ENCODE results near the gene HPCA.

Gene HPCA

GRCh38 chr1:32869923-32870614 is 16.2 kb upstream of the HPCA start:
- no peak for TF ChIP-seq CTCF (IDR thresholded peaks at IDR 0.05; ENCODE audit: low read depth, low read length)
- DNase-seq = no peak
- peak overlapping the region; percentile 39 for H3K4me3 ChIP-seq (ENCODE audit: low read depth, low read length)

GRCh38 chr1:32870615-32871363 is 15.5 kb upstream of the HPCA start, which contains the start of gene FNDC5:
Gene FNDC5, minus strand, starts transcription at chr1:32870912.
- no peak for TF ChIP-seq CTCF (IDR thresholded peaks at IDR 0.05; ENCODE audit: low read depth, low read length)
- Histone ChIP-seq H3K4me1 (no peaks in the 10 kb centered on the region), H3K27me3 (no peaks in the 10 kb centered on the region), H3K36me3 (no peaks in the 10 kb centered on the region), H3K9me3 (no peaks in the 10 kb centered on the region), H3K4me3 (ENCODE audit: low read depth, low read length) (peak within 1 kb of the TSS; percentile 62)
- peak; percentile 37 for DNase-seq

More at GRCh38 chr1:32869923-32870614, 16.2 kb upstream of the HPCA start:
- Histone ChIP-seq H3K4me1 (no peaks in the 10 kb centered on the region), H3K27me3 (no peaks in the 10 kb centered on the region), H3K36me3 (no peaks in the 10 kb centered on the region), H3K9me3 (no peaks in the 10 kb centered on the region)

- no peak for TF ChIP-seq CTCF (IDR thresholded peaks at IDR 0.05; ENCODE audit: low read depth, low read length)
- DNase-seq = no peak
- Histone ChIP-seq H3K27me3 (no peaks in the 10 kb centered on the region), H3K9me3 (no peaks in the 10 kb centered on the region), H3K36me3 (no peaks in the 10 kb centered on the region), H3K4me1 (no peaks in the 10 kb centered on the region), H3K4me3 (ENCODE audit: low read depth, low read length) (peak overlapping the region; percentile 62)
Measured at GRCh38 chr1:32871364-32872191, 14.7 kb upstream of the HPCA start.

GRCh38 chr1:32872192-32872460 is 14.2 kb upstream of the HPCA start:
- DNase-seq = no peak
- H3K4me1 ChIP-seq = no peaks in the 10 kb centered on the region
- peak overlapping the region; percentile 62 for H3K4me3 ChIP-seq (ENCODE audit: low read depth, low read length)

GRCh38 chr1:32873484-32873883 is 12.8 kb upstream of the HPCA start:
- DNase-seq = no peak
- no peak overlapping the region for H3K4me3 ChIP-seq (ENCODE audit: low read depth, low read length)
- TF ChIP-seq CTCF (IDR thresholded peaks at IDR 0.05; ENCODE audit: low read depth, low read length) = no peak
- H3K9me3 ChIP-seq = no peaks in the 10 kb centered on the region
- H3K27me3 ChIP-seq = no peaks in the 10 kb centered on the region
- no peaks in the 10 kb centered on the region for H3K36me3 ChIP-seq
- H3K4me1 ChIP-seq = no peaks in the 10 kb centered on the region

More at GRCh38 chr1:32872192-32872460, 14.2 kb upstream of the HPCA start:
- Histone ChIP-seq H3K27me3 (no peaks in the 10 kb centered on the region), H3K36me3 (no peaks in the 10 kb centered on the region), H3K9me3 (no peaks in the 10 kb centered on the region)
- no peak for TF ChIP-seq CTCF (IDR thresholded peaks at IDR 0.05; ENCODE audit: low read depth, low read length)
